ENCODE measurements around the gene DPM2.

The DPM2 gene

DNA sequence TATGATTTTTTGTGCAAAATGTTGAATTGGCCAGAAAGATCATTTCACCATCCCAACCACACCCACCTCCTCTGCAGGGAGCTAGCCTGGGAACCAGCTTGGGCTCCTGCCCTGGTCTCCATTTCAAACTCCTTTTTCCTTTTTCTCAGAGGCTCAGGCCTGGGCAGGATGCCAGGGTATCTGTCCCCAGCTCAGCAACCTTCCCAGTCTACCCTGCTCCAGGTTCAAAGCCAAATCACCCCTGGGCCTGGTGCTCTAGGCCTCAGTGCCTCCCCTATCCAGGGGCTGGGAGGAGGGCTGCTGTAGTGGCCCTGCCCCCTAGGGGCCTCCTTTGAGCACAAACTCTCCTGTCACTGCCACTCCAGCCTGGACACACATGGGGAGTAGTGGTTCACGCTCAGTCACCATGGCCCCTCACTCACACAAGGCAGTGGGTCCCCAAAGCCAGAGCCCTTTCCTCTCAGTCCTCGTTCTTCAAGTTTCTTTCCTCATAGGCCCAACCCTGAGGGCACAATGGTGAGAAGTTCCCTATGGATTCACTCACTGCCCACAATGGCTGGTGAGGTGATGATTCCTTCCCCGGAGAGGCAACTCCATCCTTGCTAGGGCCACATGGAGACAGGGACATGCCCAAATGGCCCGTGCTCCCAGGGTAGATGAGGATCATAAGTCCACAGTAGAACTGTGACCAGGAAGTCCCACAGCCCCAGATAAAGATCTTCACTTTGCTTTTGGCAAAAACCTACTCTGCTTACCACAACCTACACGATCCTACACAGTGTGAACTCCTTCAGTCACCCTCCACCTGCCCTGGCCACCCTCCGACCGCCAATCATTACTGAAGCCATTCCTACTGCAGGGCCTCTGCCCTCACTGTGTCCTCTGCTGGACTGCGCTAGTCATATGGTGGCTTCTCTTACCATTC is 19.2 kb downstream of the DPM2 start:
- DNase-seq (ENCODE audit: low spot score), result no peak

DNA sequence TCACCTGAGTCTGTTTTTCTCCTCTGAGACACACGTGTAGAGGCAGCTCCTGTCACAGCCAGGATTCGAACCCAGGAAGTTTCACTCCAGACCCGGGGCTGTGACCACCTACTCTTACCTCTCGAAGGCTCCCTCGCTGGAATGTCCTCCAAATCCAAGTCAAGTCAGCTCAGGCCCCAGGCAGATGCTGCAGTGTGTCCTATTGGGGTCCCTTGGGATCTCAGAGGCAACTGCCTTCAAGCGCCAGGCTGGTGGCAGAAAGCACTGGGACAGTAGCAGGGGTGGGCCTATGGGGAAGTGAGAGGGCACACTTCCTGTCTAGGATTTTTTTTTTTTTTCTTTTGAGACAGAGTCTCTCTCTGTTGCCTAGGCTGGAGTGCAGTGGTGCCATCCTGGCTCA is 20.1 kb downstream of the DPM2 start:
- no peak for DNase-seq (ENCODE audit: low spot score)

DNA sequence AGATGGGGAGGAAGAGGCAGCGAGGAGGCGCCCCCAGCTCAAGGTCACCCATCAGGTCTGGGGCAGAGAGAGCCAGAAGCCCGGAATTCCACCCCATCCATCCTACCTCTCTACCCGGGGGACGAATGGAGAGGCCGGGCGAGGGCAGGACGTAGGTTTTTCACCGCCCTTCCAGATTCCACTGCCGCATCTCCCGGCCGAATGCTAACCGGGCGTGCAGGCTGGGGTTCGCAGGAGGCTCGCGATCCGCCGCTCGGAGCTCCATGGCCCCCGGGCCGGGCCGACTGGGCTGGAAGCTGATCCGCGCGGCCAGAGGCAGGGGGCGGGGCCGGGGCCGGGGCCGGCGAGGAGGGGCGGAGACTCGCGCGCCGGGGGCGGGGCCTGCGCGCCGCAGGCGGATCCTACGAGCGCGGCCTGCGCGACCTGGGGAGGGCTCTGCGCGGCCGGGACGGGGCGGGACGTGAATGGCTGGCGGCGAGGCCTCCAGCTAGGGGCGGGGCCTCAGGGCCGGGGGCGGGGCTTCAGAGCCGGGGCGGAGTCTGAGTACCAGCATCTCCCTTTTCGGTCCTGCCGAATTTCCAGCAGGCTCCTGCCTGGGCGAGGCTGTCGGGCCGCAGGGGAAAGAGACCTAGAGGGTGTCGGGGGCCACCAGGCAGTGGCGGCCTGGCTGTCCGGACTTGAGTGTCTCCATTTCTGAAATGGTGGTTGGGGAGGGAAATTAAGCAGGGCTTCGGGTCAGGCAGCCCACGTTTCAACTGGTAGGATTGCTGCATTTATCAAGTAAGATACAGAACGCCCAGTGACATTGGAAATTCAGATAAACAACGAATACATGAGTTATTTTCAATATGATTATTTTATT is 20.7 kb downstream of the DPM2 start, which contains the start of gene ST6GALNAC4:
TSS of gene ST6GALNAC4 (minus strand) at position 322 of the 862 bp plus-strand sequence. CDS start 622 bp downstream, outside the sequence.
- peak; percentile 96 for DNase-seq (ENCODE audit: low spot score)

DNA sequence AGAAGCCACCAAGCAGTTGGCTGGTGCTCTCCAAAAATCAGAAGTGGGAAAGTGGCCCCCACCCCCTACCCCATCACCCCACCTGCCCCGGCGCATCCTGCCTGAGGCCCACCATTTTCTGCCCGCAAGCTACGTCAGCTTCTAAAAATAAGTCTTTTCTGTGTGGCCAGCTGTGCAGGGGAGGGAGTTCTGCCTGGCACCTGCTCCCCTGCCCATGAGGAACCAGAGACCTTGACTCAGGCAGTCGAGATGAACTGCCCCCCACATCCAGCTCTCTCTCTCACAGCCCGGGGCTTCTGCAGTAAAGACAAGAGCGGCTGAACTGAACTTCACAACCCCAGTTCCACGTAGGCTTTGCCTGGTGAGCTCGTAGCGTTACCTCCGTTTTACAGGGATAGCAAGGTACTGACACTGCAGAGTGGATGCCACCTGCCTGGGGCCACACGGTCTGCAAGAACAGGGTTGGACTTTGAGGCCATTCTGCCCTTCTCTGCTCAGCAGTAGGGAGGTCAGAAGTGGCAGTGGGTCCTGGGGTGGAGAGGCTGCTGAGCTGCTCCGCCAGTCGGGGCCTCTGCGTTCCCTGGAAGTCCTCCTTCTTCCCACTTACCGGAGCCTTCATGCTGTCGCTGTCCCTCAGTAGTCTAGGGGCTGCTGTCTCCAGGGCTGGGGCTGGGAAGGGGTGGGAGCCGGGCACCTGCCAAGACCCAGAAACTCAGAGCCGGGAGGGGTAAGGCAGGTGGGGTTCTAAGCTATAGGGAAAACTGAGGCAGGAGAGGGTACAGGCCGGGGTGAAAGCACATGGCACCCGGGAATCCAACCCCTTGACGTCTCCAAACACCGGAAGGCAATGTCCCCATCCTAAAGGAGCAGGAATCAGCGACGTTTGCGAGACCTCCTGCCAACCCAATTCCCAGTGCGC is 21.6 kb downstream of the DPM2 start:
- no peak for DNase-seq (ENCODE audit: low spot score)

DNA sequence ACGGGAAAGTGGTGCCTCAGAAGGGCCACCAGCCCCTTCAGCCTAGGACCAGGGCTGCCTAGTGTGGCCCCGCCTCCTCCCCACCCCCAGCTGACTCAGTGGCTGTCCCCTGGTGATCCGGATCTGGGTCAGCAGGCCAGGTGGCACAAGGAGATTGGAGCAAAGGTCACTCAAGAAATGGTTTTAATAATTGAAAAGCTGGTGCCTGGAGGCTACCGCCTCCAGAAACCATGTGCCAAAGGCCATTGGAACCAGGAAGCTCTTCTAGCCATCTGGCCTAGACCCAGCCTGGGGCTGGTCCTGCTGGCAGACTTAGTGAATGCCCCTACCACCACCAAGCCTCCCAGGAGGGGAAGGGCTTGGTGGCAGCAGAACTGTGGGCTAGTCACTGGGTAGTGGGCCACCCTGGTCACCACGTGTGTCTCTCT is 22.3 kb downstream of the DPM2 start:
- no peak for DNase-seq (ENCODE audit: low spot score)

DNA sequence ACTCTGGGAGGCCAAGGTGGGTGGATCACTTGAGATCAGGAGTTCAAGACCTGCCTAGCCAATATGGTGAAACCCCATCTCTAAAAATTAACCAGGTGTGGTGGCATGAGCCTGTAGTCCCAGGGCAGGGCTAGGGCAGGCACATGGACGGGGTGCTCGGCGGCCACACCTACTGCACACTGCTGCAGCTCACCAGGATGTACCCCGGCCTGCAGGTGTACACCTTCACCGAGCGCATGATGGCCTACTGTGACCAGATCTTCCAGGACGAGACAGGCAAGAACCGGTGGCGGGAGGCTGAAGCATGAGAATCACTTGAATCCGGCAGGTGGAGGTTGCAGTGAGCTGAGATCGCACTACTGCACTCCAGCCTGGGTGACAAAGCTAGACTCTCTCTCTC is 24.0 kb downstream of the DPM2 start:
- DNase-seq (ENCODE audit: low spot score), result no peak

DNA sequence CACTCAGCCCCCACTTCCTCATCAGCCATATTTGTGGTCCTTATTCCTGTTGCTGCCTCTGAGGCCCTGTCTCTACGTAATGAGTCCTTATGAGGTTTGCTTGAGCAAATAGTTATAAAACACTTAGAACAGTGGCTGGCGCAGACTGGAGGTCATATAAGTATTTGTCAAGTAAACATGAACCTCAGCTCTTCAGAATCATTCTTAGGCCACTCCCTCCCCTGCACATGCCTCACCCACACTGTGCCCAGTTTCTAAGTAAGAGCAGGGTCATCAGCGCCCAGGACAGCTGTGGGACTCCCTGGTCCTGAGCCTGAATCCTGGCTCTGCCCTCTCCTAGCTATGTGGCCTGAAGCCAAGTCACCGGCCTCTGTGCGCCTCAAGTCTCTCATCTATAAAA is 24.8 kb downstream of the DPM2 start:
- no peak for DNase-seq (ENCODE audit: low spot score)

DNA sequence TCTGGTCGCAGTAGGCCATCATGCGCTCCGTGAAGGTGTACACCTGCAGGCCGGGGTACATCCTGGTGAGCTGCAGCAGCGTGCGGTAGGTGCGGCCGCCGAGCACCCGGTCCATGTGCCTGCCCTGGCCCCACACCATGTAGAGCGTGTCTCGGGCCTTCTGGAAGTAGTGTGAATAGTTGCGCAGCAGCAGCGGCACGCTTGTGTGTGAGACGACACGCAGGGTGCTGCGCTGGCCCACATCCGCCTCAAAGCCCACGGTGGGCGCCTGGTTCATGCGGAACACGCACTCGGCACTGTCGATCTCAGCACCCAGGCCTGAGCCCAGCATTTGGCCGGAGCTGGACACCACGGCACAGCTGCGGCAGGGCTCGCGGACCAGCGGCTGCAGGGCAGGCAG is 25.4 kb downstream of the DPM2 start:
- DNase-seq (ENCODE audit: low spot score), result no peak

DNA sequence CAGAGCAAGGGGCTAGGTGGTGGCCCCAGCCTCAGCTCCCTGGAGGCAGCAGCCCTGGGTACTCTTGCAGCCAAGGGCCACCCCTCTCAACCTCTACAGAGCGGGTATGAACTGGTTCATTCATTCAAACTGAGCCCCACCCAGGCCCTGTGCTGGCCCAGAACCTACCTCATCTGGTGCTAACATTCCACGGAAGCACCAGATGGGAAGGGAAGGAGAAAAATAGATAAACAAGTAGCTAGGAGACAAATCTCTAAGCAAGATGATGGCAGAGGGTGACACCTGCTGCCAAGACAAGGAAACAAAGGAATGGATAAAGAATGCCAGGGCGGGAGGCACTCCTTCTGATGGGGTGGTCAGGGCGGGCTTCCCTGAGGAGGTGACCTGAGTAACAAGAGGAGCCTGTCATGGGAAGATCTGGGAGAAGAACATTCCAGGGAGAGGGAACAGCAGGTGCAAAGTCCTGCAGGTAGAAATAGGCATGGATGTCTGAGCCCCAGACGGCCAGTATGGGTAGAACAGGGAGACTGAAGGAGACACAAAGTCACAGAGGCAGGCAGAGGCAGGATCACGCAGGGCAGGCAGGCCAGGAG is 26.9 kb downstream of the DPM2 start:
- no peak for DNase-seq (ENCODE audit: low spot score)

DNA sequence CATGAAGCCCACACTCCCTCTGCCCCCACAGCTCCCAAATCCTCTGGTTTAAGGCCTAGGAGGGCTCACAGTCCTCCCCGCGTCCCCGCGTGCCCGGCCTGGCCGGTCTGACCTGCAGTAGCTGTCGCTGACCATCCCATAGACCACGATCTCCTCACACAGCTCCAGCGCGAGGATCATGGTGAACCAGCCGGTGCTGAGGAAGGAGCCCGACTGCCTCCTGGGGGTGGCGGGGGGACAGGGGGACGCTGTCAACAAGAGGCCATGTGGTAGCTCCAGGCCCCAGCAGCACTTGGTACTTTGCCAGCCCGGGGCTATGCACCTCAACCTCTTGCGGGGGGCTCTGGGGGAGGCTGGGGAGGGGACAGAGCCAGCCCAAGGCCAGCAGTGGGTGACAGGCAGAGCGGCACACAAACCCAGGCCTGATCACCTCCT is 27.8 kb downstream of the DPM2 start:
- no peak for DNase-seq (ENCODE audit: low spot score)

DNA sequence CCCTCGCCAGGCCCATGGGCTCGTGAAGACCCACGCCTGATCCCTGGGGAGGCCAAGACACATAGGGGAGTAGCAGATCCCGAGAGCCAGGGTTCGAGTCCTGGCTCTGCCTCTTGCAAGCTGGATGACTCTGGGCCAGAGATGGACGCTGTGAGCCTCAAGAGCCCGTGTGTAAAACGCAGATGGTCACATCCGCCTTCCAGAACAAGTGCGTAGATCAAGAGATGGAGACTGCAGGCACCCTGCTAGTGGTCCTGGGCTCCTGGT is 29.1 kb downstream of the DPM2 start:
- DNase-seq (ENCODE audit: low spot score), result no peak

DNA sequence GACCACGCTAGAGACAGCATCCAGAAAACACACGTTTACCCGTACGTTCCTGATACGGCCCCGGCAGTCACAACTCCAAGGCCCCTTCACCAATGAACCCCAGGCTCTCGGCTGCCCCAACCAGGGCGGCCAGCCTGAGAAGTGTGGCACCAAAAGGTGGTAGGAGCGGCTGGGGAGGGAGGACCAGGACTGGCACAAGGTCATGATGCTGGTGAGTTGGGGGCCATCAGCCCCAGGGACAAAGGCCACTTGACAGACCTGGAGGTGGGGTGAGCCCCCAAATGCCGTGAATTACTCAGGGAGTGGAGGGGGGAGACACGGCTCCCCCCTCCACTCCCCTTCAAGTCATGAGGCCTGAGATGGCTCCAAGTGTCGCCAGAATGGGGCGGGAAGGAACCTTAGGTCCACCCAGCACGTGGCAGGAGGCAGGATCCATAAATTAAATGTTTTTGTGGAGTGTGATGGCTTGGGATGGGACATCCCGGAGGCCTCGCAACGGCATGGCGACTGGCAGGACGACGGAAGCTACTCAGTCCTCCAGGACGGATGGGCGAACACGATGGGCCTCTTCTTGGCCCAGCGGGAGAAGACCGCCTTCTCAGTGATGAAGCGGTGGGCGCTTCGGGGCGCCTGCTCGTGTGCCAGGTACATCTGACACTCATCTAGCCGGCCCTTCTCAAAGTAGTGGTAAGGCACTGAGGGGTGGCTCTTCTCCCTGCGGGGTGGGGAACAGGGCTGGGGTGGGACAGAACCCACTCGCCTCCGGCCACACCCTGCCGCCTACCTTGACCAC is 29.6 kb downstream of the DPM2 start:
- DNase-seq (ENCODE audit: low spot score), result no peak

DNA sequence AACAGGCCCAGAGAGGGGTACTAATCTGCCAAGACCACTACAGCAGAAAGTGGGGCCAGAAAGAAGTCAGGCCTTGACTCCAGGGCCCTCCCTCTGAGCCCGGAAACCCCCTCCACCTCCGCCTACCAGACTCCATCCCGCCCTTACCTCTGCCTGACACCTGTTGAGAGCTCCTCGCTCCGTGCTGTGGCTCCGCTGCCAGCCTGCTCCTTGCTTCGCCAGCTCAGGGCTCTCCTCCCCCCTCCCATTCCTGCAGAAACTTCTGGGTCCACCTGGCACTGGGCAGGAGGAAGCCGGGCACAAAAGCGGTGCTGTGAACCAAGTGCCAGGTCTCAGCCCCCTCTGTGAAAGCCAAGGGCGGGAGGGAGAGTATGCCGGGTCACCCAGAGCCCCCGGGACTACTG is 31.9 kb downstream of the DPM2 start:
- peak; percentile 79 for DNase-seq (ENCODE audit: low spot score)

DNA sequence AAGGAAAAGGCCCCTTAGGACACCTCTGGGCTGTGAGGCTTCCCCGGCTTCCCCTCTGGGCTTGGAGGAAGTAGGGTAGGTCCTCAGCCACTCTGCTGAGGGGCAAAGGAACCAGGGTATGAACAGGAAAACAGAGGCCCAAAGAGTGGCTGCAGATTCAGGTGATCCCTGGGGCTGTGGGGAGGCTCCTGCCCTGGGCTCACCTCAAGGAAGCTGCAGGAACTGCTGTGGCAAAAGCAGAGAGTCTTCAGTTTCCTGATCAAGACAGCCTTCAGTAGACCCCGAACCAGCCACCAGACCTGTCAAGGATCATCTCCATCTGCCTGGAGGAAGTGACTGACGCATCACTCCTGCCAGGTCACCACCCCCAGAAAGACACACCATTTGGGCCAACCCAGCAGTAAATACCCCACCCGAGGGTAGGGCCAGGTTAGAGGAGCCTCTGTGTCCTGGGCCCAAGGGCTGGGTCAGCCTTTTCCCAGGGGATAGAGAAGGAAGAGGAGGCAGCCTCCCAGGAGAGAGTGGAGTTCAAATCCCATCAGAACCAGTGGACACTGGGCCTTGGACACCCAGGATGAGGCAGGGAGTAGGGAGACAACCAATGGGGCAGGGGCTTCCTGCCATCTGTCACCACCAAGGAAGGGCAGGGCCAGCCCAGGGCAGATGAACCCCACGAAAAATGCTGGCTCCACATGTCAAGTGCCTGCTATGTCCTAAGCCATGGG is 32.5 kb downstream of the DPM2 start:
- DNase-seq (ENCODE audit: low spot score), result peak; percentile 72

DNA sequence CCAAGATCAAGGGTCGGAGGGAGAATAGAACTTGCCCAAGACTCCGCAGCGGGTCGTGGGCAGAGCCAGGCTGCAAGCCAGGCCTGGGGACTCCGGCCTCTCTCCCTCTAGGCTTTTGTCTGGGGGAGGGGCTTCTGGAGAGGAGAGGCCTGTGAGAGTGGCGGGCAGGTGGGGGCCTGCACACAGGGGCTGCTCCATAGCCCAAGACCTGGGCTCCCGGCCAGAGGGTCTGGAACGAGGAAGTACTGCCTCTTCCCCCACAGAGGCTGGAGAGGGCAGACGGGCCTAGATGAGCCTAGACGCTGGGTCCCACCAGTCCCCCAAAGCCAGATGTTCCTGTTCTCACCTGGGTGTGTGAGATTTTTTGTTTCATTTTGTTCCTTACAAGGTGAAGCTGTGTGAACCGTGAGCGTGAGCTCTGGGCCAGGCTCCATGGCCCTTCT is 33.1 kb downstream of the DPM2 start:
- DNase-seq (ENCODE audit: low spot score), result no peak

DNA sequence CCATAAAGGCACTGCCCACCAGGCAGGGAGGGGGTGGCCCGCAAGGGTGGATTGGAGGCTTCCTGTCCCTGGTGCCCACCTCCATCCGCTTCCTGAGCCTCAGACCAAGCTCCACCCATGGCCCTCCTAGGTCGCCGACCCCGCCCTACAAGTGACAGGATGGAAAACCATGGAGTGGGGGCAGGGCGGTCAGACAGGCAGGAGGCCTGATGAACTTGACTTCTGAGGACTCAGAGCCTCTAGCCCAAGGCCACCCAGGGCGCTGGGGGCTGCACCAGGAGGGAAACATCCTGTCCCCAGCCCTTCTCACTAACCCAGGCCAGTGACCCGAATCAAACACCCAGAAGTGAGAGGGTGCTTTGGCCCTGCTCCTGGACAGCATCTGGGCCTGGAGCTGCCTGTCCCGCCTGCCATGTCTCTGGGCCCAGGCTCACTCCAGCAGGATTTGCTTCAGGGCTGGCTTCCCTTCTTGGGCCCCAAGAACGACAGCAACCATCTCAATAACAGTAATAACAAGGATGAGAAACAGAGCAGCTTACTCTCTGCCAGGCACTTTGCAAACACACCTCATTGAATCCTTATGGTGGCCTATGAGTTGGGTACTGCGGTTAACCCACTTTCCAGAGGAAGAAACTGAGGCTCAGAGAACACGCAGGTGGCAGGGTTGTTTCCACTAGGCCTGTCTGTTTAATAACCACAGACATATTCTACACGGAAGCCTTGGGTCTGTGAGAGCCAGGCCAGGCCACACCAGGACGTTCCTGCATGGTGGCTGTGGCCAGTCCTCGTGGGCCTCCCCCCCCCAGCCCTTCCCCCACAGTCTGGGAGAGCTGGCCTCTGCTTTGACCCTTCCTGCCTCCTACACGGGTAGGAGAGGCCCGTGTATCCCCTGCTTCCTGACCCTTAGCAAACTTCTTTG is 33.8 kb downstream of the DPM2 start:
- peak; percentile 74 for DNase-seq (ENCODE audit: low spot score)

DNA sequence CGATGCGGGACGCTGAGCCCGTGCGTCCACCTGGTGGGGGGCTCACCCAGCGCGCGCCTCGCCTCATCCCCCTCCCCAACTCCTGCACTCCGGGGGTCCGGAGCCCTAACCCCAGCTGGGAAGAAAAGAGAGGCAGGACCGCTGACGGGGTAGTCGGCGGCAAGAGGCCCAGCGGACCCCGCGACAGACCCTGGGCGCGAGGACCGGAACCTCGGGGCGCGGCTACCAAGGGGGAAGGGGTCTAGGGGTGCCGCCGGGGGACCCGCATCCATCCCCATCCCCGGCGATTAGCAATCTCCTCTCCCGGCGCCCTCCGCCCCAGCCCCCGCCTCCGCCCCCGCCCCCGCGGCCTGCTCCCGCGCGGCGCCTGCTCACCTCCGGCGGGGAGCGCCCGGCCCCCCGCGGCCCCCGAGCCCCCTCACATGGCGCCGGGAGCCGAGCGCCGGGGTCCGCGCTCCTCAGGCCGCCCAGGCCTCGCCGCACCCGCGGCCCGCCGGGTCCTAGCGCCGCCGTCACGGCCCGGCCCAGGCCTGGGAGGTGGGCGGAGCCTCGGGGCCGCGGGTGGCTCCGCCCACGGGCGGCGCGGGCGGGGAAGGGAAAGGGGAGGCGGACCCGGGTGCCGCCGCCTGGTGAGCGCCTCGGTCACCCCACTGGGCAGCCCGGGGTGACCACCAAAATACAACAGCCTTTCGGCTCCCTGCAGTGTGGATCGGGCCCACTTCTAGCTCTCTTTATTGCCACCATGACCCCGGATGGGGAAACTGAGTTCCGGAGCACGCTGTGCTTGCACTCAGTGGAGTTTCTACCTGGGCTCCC is 38.3 kb downstream of the DPM2 start, which contains the start of gene ST6GALNAC6:
TSS of gene ST6GALNAC6 (minus strand) at position 476 of the 816 bp plus-strand sequence. CDS start 1,622 bp downstream, outside the sequence.
- DNase-seq (ENCODE audit: low spot score), result peak; percentile 55
